ENCODE measurements around the gene REEP5.
"Not testable (repeated sequence)": the region's sequence is repeated elsewhere in the genome, so short reads cannot be mapped to it uniquely, and the experiment has no call there.

REEP5 gene

DNA sequence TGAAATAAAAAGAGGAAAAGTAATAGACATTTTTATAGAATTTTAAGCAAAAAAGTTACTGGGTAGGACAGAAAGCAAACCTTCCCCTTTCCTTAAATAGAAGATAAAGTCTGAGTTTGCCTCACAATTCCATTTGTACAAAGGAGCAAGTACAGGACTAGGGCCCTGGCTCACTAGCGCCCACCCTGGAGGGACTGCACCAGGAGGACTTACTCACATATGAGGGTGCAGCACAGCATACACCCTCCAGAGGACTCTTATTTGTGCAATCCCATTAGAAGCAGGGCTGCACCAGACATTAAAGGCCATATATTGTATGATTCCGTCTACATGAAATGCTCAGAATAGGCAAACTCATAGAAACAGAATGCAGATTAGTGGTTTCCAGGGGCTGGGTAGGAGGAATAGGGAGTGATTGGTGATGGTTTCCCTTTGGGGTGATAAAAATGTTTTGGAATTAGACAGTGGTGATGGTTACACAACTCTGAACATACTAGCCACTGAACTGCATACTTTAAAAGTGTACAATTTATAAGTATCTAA is 4.5 kb downstream of the REEP5 start:
- peaks cover 9 to 16% of the 10 kb centered on the region in 2 donors for H3K36me3 ChIP-seq (ENCODE audit: control insufficient read depth in 2 of 2, insufficient read depth in 2 of 2, low read length in 2 of 2)

DNA sequence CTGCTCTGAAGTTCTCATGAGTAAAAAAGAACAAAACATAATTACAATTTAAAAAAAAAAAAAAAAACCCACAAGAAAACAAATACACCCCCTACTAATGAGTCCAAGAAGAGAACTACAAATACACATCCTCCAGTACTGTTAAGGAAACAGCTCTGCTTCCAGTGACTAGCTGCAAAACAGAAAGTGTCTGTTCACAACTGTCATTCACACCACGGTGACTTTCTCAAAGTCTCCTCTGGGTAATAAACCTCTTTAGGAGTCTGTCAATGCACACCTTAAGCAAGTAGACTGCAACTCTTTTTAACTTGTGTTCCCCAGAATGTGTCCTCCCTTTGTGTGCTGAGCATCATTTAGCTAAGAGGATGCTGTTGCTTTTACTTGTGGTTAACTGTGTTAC is 6.2 kb downstream of the REEP5 start:
- Histone ChIP-seq H3K27ac (ENCODE audit: low read length) (no peak overlapping the region), H3K27me3 (ENCODE audit: control insufficient read depth in 1 of 2, insufficient read depth in 2 of 2, low read length in 2 of 2) (no peaks in the 10 kb centered on the region), H3K9ac (ENCODE audit: low read length in 2 of 2) (no peak overlapping the region), H3K9me3 (ENCODE audit: control insufficient read depth in 2 of 2, low read length in 2 of 2) (no peaks in the 10 kb centered on the region), H3K4me3 (ENCODE audit: low read length in 2 of 2) (no peak overlapping the region), H3K36me3 (ENCODE audit: control insufficient read depth in 2 of 2, insufficient read depth in 2 of 2, low read length in 2 of 2) (peaks cover 9 to 16% of the 10 kb centered on the region in 2 donors), H3K4me1 (ENCODE audit: control insufficient read depth, insufficient read depth, low read length) (peaks cover 22% of the 10 kb centered on the region)

More for the DNA sequence above, 4.5 kb downstream of the REEP5 start:
- Histone ChIP-seq H3K27ac (ENCODE audit: low read length) (no peak overlapping the region), H3K4me3 (ENCODE audit: low read length in 2 of 2) (no peak overlapping the region), H3K4me1 (ENCODE audit: control insufficient read depth, insufficient read depth, low read length) (peaks cover 27% of the 10 kb centered on the region), H3K9ac (ENCODE audit: low read length in 2 of 2) (peak overlapping the region in 1 of 2 donors; percentile 13), H3K27me3 (ENCODE audit: control insufficient read depth in 1 of 2, insufficient read depth in 2 of 2, low read length in 2 of 2) (no peaks in the 10 kb centered on the region), H3K9me3 (ENCODE audit: control insufficient read depth in 2 of 2, low read length in 2 of 2) (no peaks in the 10 kb centered on the region)

DNA sequence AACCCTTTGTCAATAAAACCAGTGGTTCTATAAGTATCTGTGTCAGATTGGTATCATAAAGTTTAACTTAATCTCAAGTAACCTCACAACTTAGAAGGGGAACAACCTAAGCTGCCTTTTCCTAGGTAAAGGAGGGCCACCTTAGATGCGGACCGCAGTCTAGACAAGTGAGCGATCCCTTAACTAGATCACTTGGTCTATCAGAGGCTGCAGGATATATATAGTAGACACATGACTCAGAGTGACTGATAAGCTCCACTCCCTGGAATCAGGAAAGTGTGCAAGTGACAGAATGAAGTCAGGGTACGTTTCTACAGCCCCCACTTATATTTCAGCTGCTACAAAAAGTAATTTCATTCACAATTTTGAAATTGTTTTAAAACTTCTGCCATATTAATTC is 7.4 kb downstream of the REEP5 start:
- no peak overlapping the region for H3K27ac ChIP-seq (ENCODE audit: low read length)
- H3K4me3 ChIP-seq (ENCODE audit: low read length in 2 of 2): no peak overlapping the region
- H3K27me3 ChIP-seq (ENCODE audit: control insufficient read depth in 1 of 2, insufficient read depth in 2 of 2, low read length in 2 of 2): no peaks in the 10 kb centered on the region
- H3K9me3 ChIP-seq (ENCODE audit: control insufficient read depth in 2 of 2, low read length in 2 of 2): no peaks in the 10 kb centered on the region
- peaks cover 14% of the 10 kb centered on the region for H3K4me1 ChIP-seq (ENCODE audit: control insufficient read depth, insufficient read depth, low read length)
- peaks cover 9 to 14% of the 10 kb centered on the region in 2 donors for H3K36me3 ChIP-seq (ENCODE audit: control insufficient read depth in 2 of 2, insufficient read depth in 2 of 2, low read length in 2 of 2)
- no peak overlapping the region for H3K9ac ChIP-seq (ENCODE audit: low read length in 2 of 2)

DNA sequence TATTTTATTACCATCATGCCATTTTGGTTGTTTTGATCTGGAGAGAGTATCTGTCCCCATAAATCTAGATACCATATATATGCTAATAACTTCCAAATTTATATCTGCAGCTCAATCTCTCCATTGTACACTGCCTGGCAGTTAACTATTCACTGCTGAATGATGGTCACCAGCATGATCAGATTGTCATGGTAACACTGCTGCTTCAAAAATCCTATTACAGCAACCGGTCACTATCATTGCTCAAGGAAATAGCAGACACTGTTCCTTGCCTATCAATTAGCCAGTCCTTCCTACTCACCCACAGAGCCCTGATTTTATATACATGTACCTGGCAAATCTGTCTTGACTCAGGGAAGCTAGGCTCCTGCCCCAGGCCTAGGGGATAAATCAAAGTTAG is 11.5 kb downstream of the REEP5 start:
- no peaks in the 10 kb centered on the region for H3K27me3 ChIP-seq (ENCODE audit: control insufficient read depth in 1 of 2, insufficient read depth in 2 of 2, low read length in 2 of 2)
- no peak overlapping the region for H3K27ac ChIP-seq (ENCODE audit: low read length)
- peaks cover 2% of the 10 kb centered on the region for H3K4me1 ChIP-seq (ENCODE audit: control insufficient read depth, insufficient read depth, low read length)
- H3K9ac ChIP-seq (ENCODE audit: low read length in 2 of 2): no peak overlapping the region
- no peaks in the 10 kb centered on the region for H3K9me3 ChIP-seq (ENCODE audit: control insufficient read depth in 2 of 2, low read length in 2 of 2)
- peaks cover 7 to 12% of the 10 kb centered on the region in 2 donors for H3K36me3 ChIP-seq (ENCODE audit: control insufficient read depth in 2 of 2, insufficient read depth in 2 of 2, low read length in 2 of 2)
- no peak overlapping the region for H3K4me3 ChIP-seq (ENCODE audit: low read length in 2 of 2)

DNA sequence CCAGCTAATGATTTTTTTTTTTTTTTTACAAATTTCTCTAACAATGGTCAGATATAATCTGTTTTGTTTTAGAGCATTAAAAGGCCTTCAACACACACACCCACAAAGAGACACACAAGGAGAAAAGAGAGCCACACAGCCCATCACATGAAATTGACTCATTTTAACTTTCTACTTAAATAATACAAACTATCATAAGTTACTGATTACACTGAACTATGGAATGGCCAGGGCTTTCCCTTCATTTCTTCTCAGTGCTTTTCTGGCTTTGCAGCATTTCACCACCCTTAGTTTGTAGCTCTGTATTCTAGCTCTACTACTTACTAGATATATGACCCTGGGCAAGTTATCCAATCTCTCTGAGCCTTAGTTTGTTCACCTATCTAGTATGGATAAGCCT is 13.2 kb downstream of the REEP5 start:
- no peaks in the 10 kb centered on the region for H3K9me3 ChIP-seq (ENCODE audit: control insufficient read depth in 2 of 2, low read length in 2 of 2)
- H3K27me3 ChIP-seq (ENCODE audit: control insufficient read depth in 1 of 2, insufficient read depth in 2 of 2, low read length in 2 of 2): no peaks in the 10 kb centered on the region
- no peak overlapping the region for H3K4me3 ChIP-seq (ENCODE audit: low read length in 2 of 2)
- H3K27ac ChIP-seq (ENCODE audit: low read length): no peak overlapping the region
- H3K4me1 ChIP-seq (ENCODE audit: control insufficient read depth, insufficient read depth, low read length): peaks cover 2% of the 10 kb centered on the region
- peaks cover 6 to 12% of the 10 kb centered on the region in 2 donors for H3K36me3 ChIP-seq (ENCODE audit: control insufficient read depth in 2 of 2, insufficient read depth in 2 of 2, low read length in 2 of 2)
- H3K9ac ChIP-seq (ENCODE audit: low read length in 2 of 2): no peak overlapping the region

DNA sequence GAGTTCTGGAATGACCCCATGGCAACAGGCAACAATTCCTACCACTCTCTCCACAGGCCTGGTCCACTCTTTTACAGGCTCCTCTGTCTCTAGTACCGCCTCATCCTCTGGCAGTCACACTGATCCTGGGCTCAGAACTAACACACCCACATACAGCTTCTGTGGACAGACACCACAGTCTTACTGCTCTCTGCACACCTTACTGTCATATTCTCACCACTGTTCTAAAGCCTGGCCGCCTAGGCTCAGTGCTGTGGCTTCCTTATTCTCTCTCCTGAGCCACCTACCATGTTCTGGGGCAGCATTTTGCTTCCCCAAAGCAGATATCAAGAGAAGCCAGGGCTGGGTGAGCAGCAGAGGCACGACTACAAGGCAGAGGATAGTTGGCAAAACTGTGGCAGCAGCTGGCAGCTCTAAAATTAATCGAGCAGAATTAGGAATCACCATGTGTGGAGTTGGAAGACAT is 14.8 kb downstream of the REEP5 start:
- H3K27ac ChIP-seq (ENCODE audit: low read length): no peak overlapping the region

DNA sequence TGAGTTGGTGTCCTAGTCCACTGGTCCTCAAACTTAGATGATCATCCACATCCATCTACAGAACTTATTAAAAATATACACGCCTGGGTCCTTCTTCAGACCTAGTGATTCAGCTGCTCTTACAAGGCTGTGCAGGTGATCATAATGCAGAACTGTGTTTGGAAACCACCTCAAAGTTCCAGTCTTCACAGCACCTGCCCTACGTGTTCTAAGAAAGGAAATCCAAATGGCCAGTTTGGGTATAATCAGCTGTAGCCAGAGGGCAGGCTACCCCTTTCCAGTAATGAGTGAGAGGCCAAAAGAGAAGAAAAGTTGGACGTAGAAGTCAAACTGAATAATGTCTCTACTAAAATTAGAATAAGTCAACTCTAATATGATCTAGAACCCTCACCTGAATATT is 15.4 kb downstream of the REEP5 start:
- H3K4me3 ChIP-seq (ENCODE audit: low read length in 2 of 2): no peak overlapping the region
- H3K36me3 ChIP-seq (ENCODE audit: control insufficient read depth in 2 of 2, insufficient read depth in 2 of 2, low read length in 2 of 2): peaks cover 11 to 19% of the 10 kb centered on the region in 2 donors
- H3K27me3 ChIP-seq (ENCODE audit: control insufficient read depth in 1 of 2, insufficient read depth in 2 of 2, low read length in 2 of 2): no peaks in the 10 kb centered on the region
- peaks cover 2% of the 10 kb centered on the region for H3K4me1 ChIP-seq (ENCODE audit: control insufficient read depth, insufficient read depth, low read length)
- H3K27ac ChIP-seq (ENCODE audit: low read length): no peak overlapping the region
- no peaks in the 10 kb centered on the region for H3K9me3 ChIP-seq (ENCODE audit: control insufficient read depth in 2 of 2, low read length in 2 of 2)
- H3K9ac ChIP-seq (ENCODE audit: low read length in 2 of 2): peak overlapping the region in 1 of 2 donors; percentile 6

More for the DNA sequence above, 14.8 kb downstream of the REEP5 start:
- Histone ChIP-seq H3K9me3 (ENCODE audit: control insufficient read depth in 2 of 2, low read length in 2 of 2) (no peaks in the 10 kb centered on the region), H3K4me1 (ENCODE audit: control insufficient read depth, insufficient read depth, low read length) (peaks cover 2% of the 10 kb centered on the region), H3K27me3 (ENCODE audit: control insufficient read depth in 1 of 2, insufficient read depth in 2 of 2, low read length in 2 of 2) (no peaks in the 10 kb centered on the region), H3K36me3 (ENCODE audit: control insufficient read depth in 2 of 2, insufficient read depth in 2 of 2, low read length in 2 of 2) (peaks cover 10 to 17% of the 10 kb centered on the region in 2 donors), H3K4me3 (ENCODE audit: low read length in 2 of 2) (no peak overlapping the region), H3K9ac (ENCODE audit: low read length in 2 of 2) (peak overlapping the region in 1 of 2 donors; percentile 6)

DNA sequence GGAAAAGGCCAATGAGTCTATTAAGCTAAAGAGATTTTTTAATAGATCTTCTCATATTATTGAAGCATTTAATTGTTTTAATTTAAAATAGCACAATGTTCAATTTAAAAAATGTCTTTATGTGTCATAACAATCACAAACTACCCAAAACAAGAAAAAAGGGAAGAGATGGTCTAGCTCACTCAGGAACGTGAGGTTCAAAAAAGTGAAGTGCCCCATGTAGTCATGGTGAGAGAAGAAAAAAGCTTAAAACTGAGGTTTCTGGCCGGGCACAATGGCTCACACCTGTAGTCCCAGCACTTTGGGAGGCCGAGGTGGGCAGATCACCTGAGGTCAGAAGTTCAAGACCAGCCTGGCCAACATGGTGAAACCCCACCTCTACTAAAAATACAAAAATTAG is 17.0 kb downstream of the REEP5 start:
- not testable (repeated sequence) for H3K4me3 ChIP-seq (ENCODE audit: low read length in 2 of 2); H3K27me3 ChIP-seq (ENCODE audit: control insufficient read depth in 1 of 2, insufficient read depth in 2 of 2, low read length in 2 of 2); H3K9me3 ChIP-seq (ENCODE audit: control insufficient read depth in 2 of 2, low read length in 2 of 2); H3K9ac ChIP-seq (ENCODE audit: low read length in 2 of 2); H3K27ac ChIP-seq (ENCODE audit: low read length); H3K4me1 ChIP-seq (ENCODE audit: control insufficient read depth, insufficient read depth, low read length)
- H3K36me3 ChIP-seq (ENCODE audit: control insufficient read depth in 2 of 2, insufficient read depth in 2 of 2, low read length in 2 of 2): peaks cover 15 to 30% of the 10 kb centered on the region in 2 donors

DNA sequence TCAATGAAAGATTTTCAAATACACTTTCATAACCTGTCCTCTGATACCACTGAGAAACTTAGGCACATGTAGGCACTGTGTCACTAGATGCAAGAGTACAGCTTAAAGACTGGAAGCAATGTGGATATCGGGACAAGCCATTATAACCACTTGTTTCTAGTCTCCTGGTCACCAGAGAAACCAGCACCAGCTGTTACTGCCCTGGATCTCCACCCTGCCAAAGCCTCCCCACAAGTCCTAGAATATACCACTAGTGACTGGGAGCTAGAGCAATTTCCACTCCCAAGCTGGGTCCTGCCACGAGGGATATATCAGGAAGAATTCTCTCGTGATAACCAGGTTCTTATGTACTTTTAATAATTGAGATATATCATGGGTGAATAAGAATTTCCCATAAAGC is 19.5 kb downstream of the REEP5 start:
- H3K9ac ChIP-seq (ENCODE audit: low read length in 2 of 2): no peak overlapping the region

DNA sequence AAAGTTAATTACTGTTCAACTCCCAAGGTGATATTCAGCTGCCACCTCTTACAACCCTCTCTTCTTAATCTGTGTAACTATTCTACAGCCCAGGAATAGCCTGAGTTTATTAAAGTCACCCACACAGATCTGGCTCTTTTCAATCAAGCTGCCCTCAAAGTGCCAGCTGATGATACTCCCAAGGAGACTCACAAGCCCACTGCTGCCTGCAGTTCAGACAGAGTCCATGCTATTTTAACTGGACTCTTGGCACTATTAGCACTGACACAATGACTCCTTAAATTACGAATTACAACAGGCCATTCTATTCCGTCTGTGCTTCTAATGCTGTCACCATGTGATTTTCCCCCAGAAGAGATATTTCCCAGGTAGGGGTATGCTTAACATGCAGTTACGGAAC is 26.3 kb downstream of the REEP5 start:
- H3K27ac ChIP-seq (ENCODE audit: low read length): peak overlapping the region; percentile 24
- peak overlapping the region in 1 of 2 donors; percentile 15 for H3K9ac ChIP-seq (ENCODE audit: low read length in 2 of 2)
- peaks cover 17 to 28% of the 10 kb centered on the region in 2 donors for H3K36me3 ChIP-seq (ENCODE audit: control insufficient read depth in 2 of 2, insufficient read depth in 2 of 2, low read length in 2 of 2)

More for the DNA sequence above, 19.5 kb downstream of the REEP5 start:
- Histone ChIP-seq H3K4me3 (ENCODE audit: low read length in 2 of 2) (no peak overlapping the region), H3K36me3 (ENCODE audit: control insufficient read depth in 2 of 2, insufficient read depth in 2 of 2, low read length in 2 of 2) (peaks cover 11 to 39% of the 10 kb centered on the region in 2 donors), H3K9me3 (ENCODE audit: control insufficient read depth in 2 of 2, low read length in 2 of 2) (no peaks in the 10 kb centered on the region), H3K27me3 (ENCODE audit: control insufficient read depth in 1 of 2, insufficient read depth in 2 of 2, low read length in 2 of 2) (no peaks in the 10 kb centered on the region), H3K27ac (ENCODE audit: low read length) (no peak overlapping the region), H3K4me1 (ENCODE audit: control insufficient read depth, insufficient read depth, low read length) (peaks cover 2% of the 10 kb centered on the region)

DNA sequence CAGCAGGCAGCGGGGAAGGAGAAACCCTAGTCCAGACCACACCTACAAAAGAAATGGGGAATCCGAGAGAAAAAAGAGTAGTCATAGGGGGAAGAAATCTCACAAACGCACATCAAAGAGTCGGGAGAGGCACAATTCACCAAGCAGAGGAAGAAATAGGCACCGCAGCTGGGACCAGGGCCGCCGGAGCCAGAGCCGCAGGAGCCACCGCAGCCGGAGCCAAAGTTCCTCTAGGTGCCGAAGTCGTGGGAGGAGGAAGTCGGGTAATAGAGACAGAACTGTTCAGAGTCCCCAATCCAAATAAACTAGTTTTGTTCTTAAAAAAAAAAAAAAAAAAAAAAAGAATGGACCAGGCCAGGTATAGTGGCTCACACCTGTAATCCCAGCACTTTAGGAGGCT is 29.3 kb downstream of the REEP5 start:
- peaks cover 6% of the 10 kb centered on the region for H3K4me1 ChIP-seq (ENCODE audit: control insufficient read depth, insufficient read depth, low read length)
- no peak overlapping the region for H3K4me3 ChIP-seq (ENCODE audit: low read length in 2 of 2)
- no peak overlapping the region for H3K27ac ChIP-seq (ENCODE audit: low read length)
- H3K9me3 ChIP-seq (ENCODE audit: control insufficient read depth in 2 of 2, low read length in 2 of 2): no peaks in the 10 kb centered on the region
- H3K27me3 ChIP-seq (ENCODE audit: control insufficient read depth in 1 of 2, insufficient read depth in 2 of 2, low read length in 2 of 2): no peaks in the 10 kb centered on the region
- H3K36me3 ChIP-seq (ENCODE audit: control insufficient read depth in 2 of 2, insufficient read depth in 2 of 2, low read length in 2 of 2): peaks cover 12 to 13% of the 10 kb centered on the region in 2 donors
- H3K9ac ChIP-seq (ENCODE audit: low read length in 2 of 2): no peak overlapping the region

More for the DNA sequence above, 26.3 kb downstream of the REEP5 start:
- Histone ChIP-seq H3K27me3 (ENCODE audit: control insufficient read depth in 1 of 2, insufficient read depth in 2 of 2, low read length in 2 of 2) (no peaks in the 10 kb centered on the region), H3K4me1 (ENCODE audit: control insufficient read depth, insufficient read depth, low read length) (peaks cover 6% of the 10 kb centered on the region), H3K4me3 (ENCODE audit: low read length in 2 of 2) (no peak overlapping the region), H3K9me3 (ENCODE audit: control insufficient read depth in 2 of 2, low read length in 2 of 2) (no peaks in the 10 kb centered on the region)

Data from stomach smooth muscle (tissue), 2 donors.